C4-2B (cell line): Measurements from ENCODE around the gene SLC37A3.

ENCODE experiments used
- CTCF ChIP-seq: fragments of 450-650 bp; conservative IDR thresholded peaks from 2 replicates; pipeline ENCODE4 v1.5.1; 2017; ENCODE audit warnings: mild to moderate bottlenecking
- ZFX ChIP-seq: fragments of 450-650 bp; IDR thresholded peaks from 2 replicates; pipeline ENCODE4 v1.6.1; 2017

- TF ChIP-seq CTCF (no peak), ZFX (no peak)
Observed at GRCh38 chr7:140426130-140426529, 27.8 kb upstream of the SLC37A3 start.
